Measurements from ENCODE around the gene IZUMO1.
"Not testable (repeated sequence)": the region's sequence is repeated elsewhere in the genome, so short reads cannot be mapped to it uniquely, and the experiment has no call there.

IZUMO1 gene

GRCh38 chr19:48746738-48747575 lies at the start of gene IZUMO1:
Gene IZUMO1 (minus strand): TSS chr19:48746909. CDS start chr19:48745859, 1,050 bp downstream.
- peak in 1 of 2 donors; percentile 50 for DNase-seq (ENCODE audit: low read depth in 2 of 2)

GRCh38 chr19:48795685-48796070 lies 49.0 kb upstream of the IZUMO1 start:
- DNase-seq (ENCODE audit: low read depth in 2 of 2) = no peak

GRCh38 chr19:48795055-48795684 lies 48.5 kb upstream of the IZUMO1 start:
- peak; percentile 71 to 80 for DNase-seq (ENCODE audit: low read depth in 2 of 2)

GRCh38 chr19:48794291-48794690 lies 47.6 kb upstream of the IZUMO1 start:
- DNase-seq (ENCODE audit: low read depth in 2 of 2) = no peak

- no peak for DNase-seq (ENCODE audit: low read depth in 2 of 2)
These were observed 46.6 kb upstream of the IZUMO1 start for GRCh38 chr19:48793271-48793670.

GRCh38 chr19:48787331-48787730 lies 40.6 kb upstream of the IZUMO1 start:
- DNase-seq (ENCODE audit: low read depth in 2 of 2) = not testable (repeated sequence)

- not testable (repeated sequence) for DNase-seq (ENCODE audit: low read depth in 2 of 2)
These were observed 39.7 kb upstream of the IZUMO1 start for GRCh38 chr19:48786422-48786821.

- DNase-seq (ENCODE audit: low read depth in 2 of 2) = no peak
These were observed 37.8 kb upstream of the IZUMO1 start for GRCh38 chr19:48784527-48784926.

- DNase-seq (ENCODE audit: low read depth in 2 of 2) = no peak
These were observed 34.1 kb upstream of the IZUMO1 start for GRCh38 chr19:48780631-48781391.

GRCh38 chr19:48779636-48780035 lies 32.9 kb upstream of the IZUMO1 start:
- DNase-seq (ENCODE audit: low read depth in 2 of 2) = no peak

GRCh38 chr19:48777720-48778119 lies 31.0 kb upstream of the IZUMO1 start:
- DNase-seq (ENCODE audit: low read depth in 2 of 2) = no peak

- DNase-seq (ENCODE audit: low read depth in 2 of 2) = no peak
These were observed 30.4 kb upstream of the IZUMO1 start for GRCh38 chr19:48777139-48777538.

GRCh38 chr19:48772503-48772953 lies 25.8 kb upstream of the IZUMO1 start:
- DNase-seq (ENCODE audit: low read depth in 2 of 2) = no peak

GRCh38 chr19:48770734-48771472 lies 24.2 kb upstream of the IZUMO1 start:
- DNase-seq (ENCODE audit: low read depth in 2 of 2) = no peak

- DNase-seq (ENCODE audit: low read depth in 2 of 2) = no peak
These were observed 23.6 kb upstream of the IZUMO1 start for GRCh38 chr19:48770266-48770665.

- DNase-seq (ENCODE audit: low read depth in 2 of 2) = no peak
These were observed 22.4 kb upstream of the IZUMO1 start for GRCh38 chr19:48768994-48769713.

- DNase-seq (ENCODE audit: low read depth in 2 of 2) = not testable (repeated sequence)
These were observed 21.6 kb upstream of the IZUMO1 start for GRCh38 chr19:48768171-48768753.

GRCh38 chr19:48765816-48766215 lies 19.1 kb upstream of the IZUMO1 start:
- DNase-seq (ENCODE audit: low read depth in 2 of 2) = not testable (repeated sequence)

- DNase-seq (ENCODE audit: low read depth in 2 of 2) = no peak
These were observed 13.9 kb upstream of the IZUMO1 start for GRCh38 chr19:48760504-48761205.

GRCh38 chr19:48757741-48758144 lies 11.0 kb upstream of the IZUMO1 start:
- DNase-seq (ENCODE audit: low read depth in 2 of 2) = no peak
